ENCODE data around the gene TXNDC11. TPM values are rescaled to one million over a fixed set of nuclear protein-coding genes. Genes with fewer than 3 reads are reported as not detected.

Gene TXNDC11
- total and polyA plus RNA-seq, 9 of the 15 experiments (the other 6 are each of a cell fraction or from before 2014, with no cell fraction given) = 0.66 to 32.6 (median 26.2) TPM

DNA sequence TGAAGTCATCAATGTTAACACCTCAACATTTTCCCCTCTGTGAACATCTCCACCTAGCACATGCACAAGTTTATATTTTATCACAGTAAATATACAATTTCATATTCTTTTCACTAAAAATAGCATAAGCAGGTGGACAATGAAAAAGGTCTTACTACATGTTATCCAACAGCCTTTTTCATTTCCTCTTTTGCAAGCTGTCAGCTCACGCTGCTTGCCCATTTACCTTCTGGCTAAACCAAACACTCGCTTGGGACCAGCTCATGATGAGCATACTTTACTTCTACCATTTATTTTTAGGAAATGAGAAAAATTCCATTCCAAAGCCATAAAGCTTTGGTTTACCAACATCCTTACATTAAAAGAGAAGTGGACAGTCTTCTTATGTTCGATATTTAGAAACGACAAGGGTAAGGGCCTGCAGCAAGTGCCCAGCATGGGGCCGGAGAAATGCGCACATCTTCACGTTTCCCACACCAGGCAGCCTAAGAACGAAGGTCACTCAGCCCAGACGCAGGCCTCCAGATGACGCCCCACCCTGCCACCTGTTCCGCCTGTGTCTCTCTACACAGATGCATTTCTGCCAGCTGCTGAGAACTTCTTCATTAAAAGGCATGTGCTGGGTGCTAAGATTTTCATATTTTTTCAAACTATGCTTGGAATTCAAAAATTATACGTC lies 60.5 kb downstream of the TXNDC11 start:
- Histone ChIP-seq H3K9ac (ENCODE audit: insufficient read depth in 1 of 2, low read depth in 2 of 2, low read length in 2 of 2) (no peak overlapping the region), H3K9me3 (replicated peaks; ENCODE audit: control insufficient read depth, insufficient read depth, low read depth, low read length) (no peaks in the 10 kb centered on the region), H3K36me3 (ENCODE audit: control insufficient read depth, insufficient read depth, low read length) (peaks cover 94% of the 10 kb centered on the region), H3K9me1 (ENCODE audit: control insufficient read depth, insufficient read depth, low read length) (no peaks in the 10 kb centered on the region), H3K4me1 (replicated peaks in 1 of 2; ENCODE audit: control insufficient read depth in 2 of 2, insufficient read depth in 2 of 2, low read length in 2 of 2) (peaks cover 0 to 9% of the 10 kb centered on the region in 2 experiments; a peak in 1 of 5 replicates), H3K27me3 (ENCODE audit: control insufficient read depth in 2 of 2, insufficient read depth in 2 of 2, low read length in 2 of 2) (no peaks in the 10 kb centered on the region), H2AFZ (ENCODE audit: low read depth, low read length) (no peak overlapping the region), H3K4me2 (ENCODE audit: insufficient read depth, low read length) (no peak overlapping the region), H3K79me2 (ENCODE audit: control insufficient read depth, insufficient read depth, low read length) (no peaks in the 10 kb centered on the region), H4K20me1 (replicated peaks; ENCODE audit: control insufficient read depth, insufficient read depth, low read length) (0 out of 2 replicates have a peak, but pooled peaks cover 9% of the 10 kb centered on the region), H3K27ac (ENCODE audit: extremely low read depth, low read depth, low read length) (no peak overlapping the region), H3K4me3 (no peak overlapping the region)
- intact Hi-C loops (cut with micrococcal nuclease) = no loop called here
- in situ Hi-C loops (cut with MboI) = no loop called here
- POLR2A ChIA-PET = interaction anchor here (0.6 kb wide), 1 partner anchor 636 kb away, joined by 3 read pairs; no protein-coding TSS in a partner anchor
- TF ChIP-seq GTF2E2 (tag; IDR thresholded peaks at IDR 0.05) = no peak
- TF ChIP-seq, protein P1, sequence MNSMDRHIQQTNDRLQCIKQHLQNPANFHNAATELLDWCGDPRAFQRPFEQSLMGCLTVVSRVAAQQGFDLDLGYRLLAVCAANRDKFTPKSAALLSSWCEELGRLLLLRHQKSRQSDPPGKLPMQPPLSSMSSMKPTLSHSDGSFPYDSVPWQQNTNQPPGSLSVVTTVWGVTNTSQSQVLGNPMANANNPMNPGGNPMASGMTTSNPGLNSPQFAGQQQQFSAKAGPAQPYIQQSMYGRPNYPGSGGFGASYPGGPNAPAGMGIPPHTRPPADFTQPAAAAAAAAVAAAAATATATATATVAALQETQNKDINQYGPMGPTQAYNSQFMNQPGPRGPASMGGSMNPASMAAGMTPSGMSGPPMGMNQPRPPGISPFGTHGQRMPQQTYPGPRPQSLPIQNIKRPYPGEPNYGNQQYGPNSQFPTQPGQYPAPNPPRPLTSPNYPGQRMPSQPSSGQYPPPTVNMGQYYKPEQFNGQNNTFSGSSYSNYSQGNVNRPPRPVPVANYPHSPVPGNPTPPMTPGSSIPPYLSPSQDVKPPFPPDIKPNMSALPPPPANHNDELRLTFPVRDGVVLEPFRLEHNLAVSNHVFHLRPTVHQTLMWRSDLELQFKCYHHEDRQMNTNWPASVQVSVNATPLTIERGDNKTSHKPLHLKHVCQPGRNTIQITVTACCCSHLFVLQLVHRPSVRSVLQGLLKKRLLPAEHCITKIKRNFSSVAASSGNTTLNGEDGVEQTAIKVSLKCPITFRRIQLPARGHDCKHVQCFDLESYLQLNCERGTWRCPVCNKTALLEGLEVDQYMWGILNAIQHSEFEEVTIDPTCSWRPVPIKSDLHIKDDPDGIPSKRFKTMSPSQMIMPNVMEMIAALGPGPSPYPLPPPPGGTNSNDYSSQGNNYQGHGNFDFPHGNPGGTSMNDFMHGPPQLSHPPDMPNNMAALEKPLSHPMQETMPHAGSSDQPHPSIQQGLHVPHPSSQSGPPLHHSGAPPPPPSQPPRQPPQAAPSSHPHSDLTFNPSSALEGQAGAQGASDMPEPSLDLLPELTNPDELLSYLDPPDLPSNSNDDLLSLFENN (IDR thresholded peaks at IDR 0.05; ENCODE audit: low read depth in 2 of 2, low read length in 2 of 2) = no peak
- no peak for TF ChIP-seq CHD4 (IDR thresholded peaks at IDR 0.05; ENCODE audit: insufficient read depth, insufficient replicate concordance, low read depth, low read length, poor library complexity, severe bottlenecking)
- no TSS peak for BruUV-seq (replicated peaks)
- ATAC-seq (no peak), FAIRE-seq (no peak), DNase-seq (ENCODE audit: extremely low read depth in 1 of 4, low spot score in 3 of 4) (no peak)
- 92% methylated on average over 10 of the region's 12 CpGs for WGBS (ENCODE audit: insufficient coverage, low coverage, missing lambda C conversion rate)
- CTCF ChIA-PET (ENCODE audit: low intra/inter-chr PET ratio) = interaction anchor here (0.7 kb wide), 1 partner anchor 133 kb away, joined by 3 read pairs; no protein-coding TSS in a partner anchor
